Measurements from ENCODE around the gene P2RX7.
A peak's percentile ranks its signal among the peaks of the same experiment; 100 is the strongest.

GRCh38 chr12:121209624-121210572, 77.2 kb downstream of the P2RX7 start, which contains the start of gene P2RX4:
- TF ChIP-seq TAF1 (IDR thresholded peaks at IDR 0.05; ENCODE audit: borderline replicate concordance, insufficient read depth, low read length) (peak; percentile 58; the same call in 1 of the 2 replicates), SIN3A (IDR thresholded peaks at IDR 0.05; ENCODE audit: borderline replicate concordance, insufficient read depth, low read length) (no peak)
